Neural crest cell (in vitro differentiated cells): Measurements from ENCODE around the gene KANSL2. TPM values are rescaled to one million over a fixed set of nuclear protein-coding genes. Genes with fewer than 3 reads are reported as not detected.
A peak's percentile ranks its signal among the peaks of the same experiment; 100 is the strongest.
"Not testable (repeated sequence)": the region's sequence is repeated elsewhere in the genome, so short reads cannot be mapped to it uniquely, and the experiment has no call there.

Source experiments
- DNase-seq: peaks from one replicate; pipeline ENCODE4 v3.0.0; 2021; ENCODE audit warnings: low read depth, mixed read lengths, low spot score
- H3K27ac Mint-ChIP-seq: one replicate; pipeline ENCODE4 v1.8.0; 2021; ENCODE audit warnings: mild to moderate bottlenecking, mixed read lengths; ENCODE audit not compliant: unreplicated experiment
- H3K27me3 Mint-ChIP-seq: 2 replicates; pipeline ENCODE4 v1.8.0; 2021; ENCODE audit warnings: low read depth, mild to moderate bottlenecking, mixed read lengths
- H3K36me3 Mint-ChIP-seq: 2 replicates; pipeline ENCODE4 v1.8.0; 2021; ENCODE audit warnings: low read depth, mild to moderate bottlenecking, mixed read lengths
- H3K4me1 Mint-ChIP-seq: 2 replicates; pipeline ENCODE4 v1.8.0; 2021; ENCODE audit warnings: mixed read lengths
- H3K4me3 Mint-ChIP-seq: one replicate; pipeline ENCODE4 v1.8.0; 2021; ENCODE audit warnings: mild to moderate bottlenecking, mixed read lengths
- H3K9me3 Mint-ChIP-seq: 2 replicates; pipeline ENCODE4 v1.8.0; 2021; ENCODE audit warnings: mixed read lengths
- total RNA-seq: library from RNA; stranded (reverse); gene quantifications from 2 replicates; pipeline ENCODE4 v1.2.1, GENCODE V29; 2021
- TF ChIP-seq, protein P1 (sequence below): fragments of 200-600 bp; sonication (generic); conservative IDR thresholded peaks from 2 replicates; pipeline ENCODE4 v1.5.0; 2021; ENCODE audit warnings: antibody characterized with exemption, mild to moderate bottlenecking

The KANSL2 gene
- total RNA-seq, 1 donor from 2014 or later = 60.7 TPM

DNA sequence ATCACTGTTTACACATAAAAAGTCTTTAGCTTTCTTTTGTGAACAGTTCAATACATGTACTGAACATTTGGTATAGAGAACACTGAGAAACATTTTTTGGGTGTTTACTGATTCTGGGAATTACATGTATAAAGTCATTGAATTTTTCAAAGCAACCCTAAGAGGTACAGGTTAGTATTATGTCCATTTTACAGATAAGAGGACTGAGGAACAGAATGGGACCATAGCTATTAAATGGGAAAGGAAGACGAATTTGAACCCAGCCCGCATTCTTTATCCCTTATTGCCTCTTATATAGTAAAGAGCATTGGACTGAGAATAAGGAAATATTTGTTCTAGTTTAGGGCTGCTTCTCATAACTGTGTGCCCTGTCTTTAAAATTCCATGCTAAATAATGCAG lies 889 bp upstream of the KANSL2 start:
- Mint-ChIP-seq H3K36me3 (peaks cover 24% of the 10 kb centered on the region), H3K4me1 (peaks cover 37% of the 10 kb centered on the region), H3K9me3 (no peaks in the 10 kb centered on the region), H3K27ac (no peak overlapping the region), H3K4me3 (peak overlapping the region; percentile 100), H3K27me3 (peaks cover 2% of the 10 kb centered on the region)
- no peak for DNase-seq
- TF ChIP-seq, protein P1, sequence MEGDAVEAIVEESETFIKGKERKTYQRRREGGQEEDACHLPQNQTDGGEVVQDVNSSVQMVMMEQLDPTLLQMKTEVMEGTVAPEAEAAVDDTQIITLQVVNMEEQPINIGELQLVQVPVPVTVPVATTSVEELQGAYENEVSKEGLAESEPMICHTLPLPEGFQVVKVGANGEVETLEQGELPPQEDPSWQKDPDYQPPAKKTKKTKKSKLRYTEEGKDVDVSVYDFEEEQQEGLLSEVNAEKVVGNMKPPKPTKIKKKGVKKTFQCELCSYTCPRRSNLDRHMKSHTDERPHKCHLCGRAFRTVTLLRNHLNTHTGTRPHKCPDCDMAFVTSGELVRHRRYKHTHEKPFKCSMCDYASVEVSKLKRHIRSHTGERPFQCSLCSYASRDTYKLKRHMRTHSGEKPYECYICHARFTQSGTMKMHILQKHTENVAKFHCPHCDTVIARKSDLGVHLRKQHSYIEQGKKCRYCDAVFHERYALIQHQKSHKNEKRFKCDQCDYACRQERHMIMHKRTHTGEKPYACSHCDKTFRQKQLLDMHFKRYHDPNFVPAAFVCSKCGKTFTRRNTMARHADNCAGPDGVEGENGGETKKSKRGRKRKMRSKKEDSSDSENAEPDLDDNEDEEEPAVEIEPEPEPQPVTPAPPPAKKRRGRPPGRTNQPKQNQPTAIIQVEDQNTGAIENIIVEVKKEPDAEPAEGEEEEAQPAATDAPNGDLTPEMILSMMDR = no peak

GRCh38 chr12:48682533-48682905 lies 481 bp upstream of the KANSL2 start:
- H3K4me3 Mint-ChIP-seq = peak overlapping the region; percentile 100
- not testable (repeated sequence) for DNase-seq, H3K27me3 Mint-ChIP-seq, H3K9me3 Mint-ChIP-seq, H3K27ac Mint-ChIP-seq
- H3K36me3 Mint-ChIP-seq = peaks cover 23% of the 10 kb centered on the region
- peaks cover 40% of the 10 kb centered on the region for H3K4me1 Mint-ChIP-seq

- Mint-ChIP-seq H3K27me3 (peaks cover 2% of the 10 kb centered on the region), H3K4me3 (peak overlapping the region; percentile 100), H3K27ac (peak overlapping the region; percentile 99), H3K4me1 (peaks cover 44% of the 10 kb centered on the region), H3K36me3 (peaks cover 22% of the 10 kb centered on the region), H3K9me3 (no peaks in the 10 kb centered on the region)
- TF ChIP-seq, protein P1 = no peak
- no peak for DNase-seq
Measured at GRCh38 chr12:48681399-48681709, 684 bp downstream of the KANSL2 start.

DNA sequence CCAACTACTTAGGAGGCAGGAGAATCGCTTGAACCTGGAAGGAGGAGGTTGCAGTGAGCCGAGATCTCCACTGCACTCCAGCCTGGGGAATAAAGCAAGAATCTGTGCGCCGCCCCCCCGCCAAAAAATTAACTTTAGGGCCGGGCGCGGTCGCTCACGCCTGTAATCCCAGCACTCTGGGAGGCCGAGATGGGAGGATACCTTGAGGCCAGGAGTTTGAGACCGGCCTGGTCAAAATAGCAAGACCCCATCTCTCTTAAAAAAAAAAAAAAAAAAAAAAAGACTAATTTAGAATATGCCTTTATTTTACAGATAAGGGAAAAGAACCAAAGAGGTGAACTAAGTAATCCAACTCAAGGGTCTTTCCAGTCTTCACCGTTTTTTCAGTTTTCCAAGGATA lies 1.2 kb downstream of the KANSL2 start:
- no peak overlapping the region for H3K27ac Mint-ChIP-seq
- peaks cover 20% of the 10 kb centered on the region for H3K36me3 Mint-ChIP-seq
- TF ChIP-seq, protein P1 = no peak
- H3K27me3 Mint-ChIP-seq = peaks cover 2% of the 10 kb centered on the region
- DNase-seq = no peak
- peak overlapping the region; percentile 100 for H3K4me3 Mint-ChIP-seq
- H3K4me1 Mint-ChIP-seq = peaks cover 44% of the 10 kb centered on the region
- no peaks in the 10 kb centered on the region for H3K9me3 Mint-ChIP-seq

DNA sequence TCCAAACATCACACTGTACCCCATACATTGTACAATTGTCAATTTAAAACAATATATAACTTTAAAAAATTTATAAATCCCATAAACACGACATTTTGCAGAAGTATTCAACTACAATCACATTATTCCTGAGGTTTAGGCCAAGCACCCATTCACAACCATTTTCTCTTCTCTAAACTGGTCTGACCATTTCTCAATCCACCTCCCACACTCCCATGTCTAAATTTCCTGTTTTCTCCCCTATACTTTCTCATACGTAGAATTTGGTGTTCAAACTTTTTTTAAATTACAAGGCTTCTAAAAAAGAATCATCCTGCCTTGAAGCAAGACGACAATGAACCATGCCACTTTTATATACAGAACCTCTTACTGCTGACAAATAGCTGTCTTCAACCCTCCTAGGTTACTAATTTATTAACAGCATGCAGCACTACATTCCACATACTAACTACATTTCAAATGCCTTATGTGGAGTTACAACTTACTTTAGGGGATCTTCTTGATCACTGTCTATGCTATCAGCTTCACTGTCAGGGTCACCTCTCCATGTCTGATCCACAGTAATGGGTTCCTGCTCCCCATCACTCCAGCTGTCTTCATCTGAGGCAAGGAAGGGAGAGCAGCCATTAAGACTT lies 3.4 kb downstream of the KANSL2 start:
- Mint-ChIP-seq H3K27ac (no peak overlapping the region), H3K9me3 (no peaks in the 10 kb centered on the region)

GRCh38 chr12:48671231-48671856 lies 10.7 kb downstream of the KANSL2 start:
- TF ChIP-seq, protein P1 = no peak
- Mint-ChIP-seq H3K4me1 (no peaks in the 10 kb centered on the region), H3K27ac (no peak overlapping the region), H3K27me3 (no peaks in the 10 kb centered on the region), H3K4me3 (no peak overlapping the region), H3K36me3 (peaks cover 19% of the 10 kb centered on the region), H3K9me3 (no peaks in the 10 kb centered on the region)
- no peak for DNase-seq

More for the DNA sequence above, 3.4 kb downstream of the KANSL2 start:
- Mint-ChIP-seq H3K4me1 (peaks cover 44% of the 10 kb centered on the region), H3K36me3 (peaks cover 20% of the 10 kb centered on the region), H3K27me3 (peaks cover 2% of the 10 kb centered on the region), H3K4me3 (peak overlapping the region; percentile 88)
- no peak for DNase-seq
- TF ChIP-seq, protein P1 = no peak
